Mesothelial cell of epicardium (in vitro differentiated cells): ENCODE results near the gene SH3RF3. TPM values are rescaled to one million over a fixed set of nuclear protein-coding genes. Genes with fewer than 3 reads are reported as not detected.

Source experiments
- DNase-seq, 2 experiments: peaks; one replicate each; pipeline ENCODE4 v3.0.0; 2021; ENCODE audit warnings: low spot score in 2 of 2; ENCODE audit not compliant: unreplicated experiment in 2 of 2
- H3K27ac Mint-ChIP-seq: 2 replicates; pipeline ENCODE4 v1.8.0; 2021; ENCODE audit warnings: mixed read lengths
- H3K27me3 Mint-ChIP-seq: 2 replicates; pipeline ENCODE4 v1.8.0; 2021; ENCODE audit warnings: low read depth, mixed read lengths
- H3K36me3 Mint-ChIP-seq: 2 replicates; pipeline ENCODE4 v1.8.0; 2021; ENCODE audit warnings: mixed read lengths
- H3K4me1 Mint-ChIP-seq: 2 replicates; pipeline ENCODE4 v1.8.0; 2021; ENCODE audit warnings: mixed read lengths
- H3K4me3 Mint-ChIP-seq: 2 replicates; pipeline ENCODE4 v1.8.0; 2021; ENCODE audit warnings: mild to moderate bottlenecking, moderate library complexity, mixed read lengths
- H3K9me3 Mint-ChIP-seq: 2 replicates; pipeline ENCODE4 v1.8.0; 2021; ENCODE audit warnings: mixed read lengths
- total RNA-seq: library from RNA; stranded (reverse); gene quantifications from 3 replicates; pipeline ENCODE4 v1.2.1, GENCODE V29; 2021
- TF ChIP-seq, protein P1 (sequence below): fragments of 200-600 bp; sonication (generic); IDR thresholded peaks from one replicate; pipeline ENCODE4 v1.5.0; 2021; ENCODE audit warnings: antibody characterized with exemption; ENCODE audit not compliant: unreplicated experiment

SH3RF3 gene
- total RNA-seq, 1 donor from 2014 or later = 2.7 TPM

GRCh38 chr2:109519513-109519912, 390.5 kb downstream of the SH3RF3 start:
- H3K27ac Mint-ChIP-seq = no peak overlapping the region
- no peak for DNase-seq

DNA sequence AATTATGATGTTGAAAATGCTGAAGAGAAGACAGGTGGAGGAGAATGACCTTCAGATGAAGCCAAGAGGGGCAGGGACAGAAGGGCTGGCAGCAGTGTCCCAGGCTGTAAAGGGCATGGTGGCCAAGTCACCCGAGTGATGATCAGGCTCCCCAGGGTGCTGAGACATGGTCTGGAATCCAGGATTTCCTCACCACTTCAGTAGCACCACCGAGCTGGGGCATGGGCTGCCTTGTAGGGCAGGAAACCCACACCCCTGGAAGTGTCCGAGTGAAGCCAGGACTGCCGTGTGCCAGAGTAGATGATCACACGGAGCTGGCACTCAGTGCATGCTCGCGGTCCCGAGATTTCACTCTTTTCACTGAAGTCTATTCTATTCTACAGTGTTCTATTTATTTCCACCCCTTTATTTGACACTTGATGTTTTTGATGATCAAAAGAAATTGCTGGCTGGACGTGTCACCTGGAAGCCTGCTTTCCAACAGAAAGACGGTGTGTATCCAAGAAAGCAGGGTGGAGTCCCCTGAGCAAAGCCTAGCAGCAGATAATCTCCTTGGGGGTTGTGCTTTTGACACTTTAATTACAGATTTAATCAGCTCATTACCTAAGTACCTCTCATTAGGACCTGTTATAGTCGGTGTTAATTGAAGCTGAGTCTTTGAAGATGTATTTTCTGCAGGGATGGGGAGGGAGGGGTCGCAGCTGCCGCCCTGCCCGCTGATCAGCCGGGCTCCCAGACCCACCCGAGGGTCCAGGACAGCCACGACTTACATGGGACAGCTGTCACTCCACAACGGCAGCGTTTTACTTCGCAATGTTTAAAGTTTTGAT, 392.4 kb downstream of the SH3RF3 start:
- TF ChIP-seq, protein P1, sequence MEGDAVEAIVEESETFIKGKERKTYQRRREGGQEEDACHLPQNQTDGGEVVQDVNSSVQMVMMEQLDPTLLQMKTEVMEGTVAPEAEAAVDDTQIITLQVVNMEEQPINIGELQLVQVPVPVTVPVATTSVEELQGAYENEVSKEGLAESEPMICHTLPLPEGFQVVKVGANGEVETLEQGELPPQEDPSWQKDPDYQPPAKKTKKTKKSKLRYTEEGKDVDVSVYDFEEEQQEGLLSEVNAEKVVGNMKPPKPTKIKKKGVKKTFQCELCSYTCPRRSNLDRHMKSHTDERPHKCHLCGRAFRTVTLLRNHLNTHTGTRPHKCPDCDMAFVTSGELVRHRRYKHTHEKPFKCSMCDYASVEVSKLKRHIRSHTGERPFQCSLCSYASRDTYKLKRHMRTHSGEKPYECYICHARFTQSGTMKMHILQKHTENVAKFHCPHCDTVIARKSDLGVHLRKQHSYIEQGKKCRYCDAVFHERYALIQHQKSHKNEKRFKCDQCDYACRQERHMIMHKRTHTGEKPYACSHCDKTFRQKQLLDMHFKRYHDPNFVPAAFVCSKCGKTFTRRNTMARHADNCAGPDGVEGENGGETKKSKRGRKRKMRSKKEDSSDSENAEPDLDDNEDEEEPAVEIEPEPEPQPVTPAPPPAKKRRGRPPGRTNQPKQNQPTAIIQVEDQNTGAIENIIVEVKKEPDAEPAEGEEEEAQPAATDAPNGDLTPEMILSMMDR = no peak
- H3K4me1 Mint-ChIP-seq = no peaks in the 10 kb centered on the region
- H3K9me3 Mint-ChIP-seq = no peaks in the 10 kb centered on the region
- H3K4me3 Mint-ChIP-seq = no peak overlapping the region
- H3K36me3 Mint-ChIP-seq = no peaks in the 10 kb centered on the region
- no peak for DNase-seq
- H3K27ac Mint-ChIP-seq = no peak overlapping the region
- H3K27me3 Mint-ChIP-seq = no peaks in the 10 kb centered on the region

More at GRCh38 chr2:109519513-109519912, 390.5 kb downstream of the SH3RF3 start:
- no peaks in the 10 kb centered on the region for H3K27me3 Mint-ChIP-seq
- no peaks in the 10 kb centered on the region for H3K4me1 Mint-ChIP-seq
- no peak overlapping the region for H3K4me3 Mint-ChIP-seq
- no peaks in the 10 kb centered on the region for H3K9me3 Mint-ChIP-seq
- H3K36me3 Mint-ChIP-seq = no peaks in the 10 kb centered on the region
- TF ChIP-seq, protein P1 = no peak

DNA sequence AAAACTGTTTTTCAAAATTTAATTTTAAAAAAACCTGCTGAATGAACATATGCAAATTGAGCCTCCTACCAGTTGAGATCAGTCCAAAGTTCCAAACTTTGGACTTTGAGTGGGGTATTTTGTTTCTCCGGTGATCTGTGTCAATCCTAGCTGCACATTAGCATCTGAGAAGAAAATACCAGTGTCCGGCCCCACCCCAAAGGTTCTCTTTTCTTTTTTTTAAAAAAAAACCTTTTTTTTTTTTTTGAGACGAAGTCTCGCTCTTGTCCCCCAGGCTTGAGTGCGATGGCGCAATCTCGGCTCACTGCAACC, 393.0 kb downstream of the SH3RF3 start:
- Mint-ChIP-seq H3K4me1 (no peaks in the 10 kb centered on the region), H3K27ac (no peak overlapping the region), H3K36me3 (no peaks in the 10 kb centered on the region), H3K9me3 (no peaks in the 10 kb centered on the region), H3K27me3 (no peaks in the 10 kb centered on the region), H3K4me3 (no peak overlapping the region)
- no peak for DNase-seq
- TF ChIP-seq, protein P1 = no peak

GRCh38 chr2:109523121-109523520, 394.1 kb downstream of the SH3RF3 start:
- H3K4me1 Mint-ChIP-seq = no peaks in the 10 kb centered on the region
- H3K9me3 Mint-ChIP-seq = no peaks in the 10 kb centered on the region
- H3K27ac Mint-ChIP-seq = no peak overlapping the region
- DNase-seq = no peak
- no peaks in the 10 kb centered on the region for H3K36me3 Mint-ChIP-seq
- TF ChIP-seq, protein P1 = no peak
- no peaks in the 10 kb centered on the region for H3K27me3 Mint-ChIP-seq
- no peak overlapping the region for H3K4me3 Mint-ChIP-seq

- Mint-ChIP-seq H3K36me3 (no peaks in the 10 kb centered on the region), H3K27ac (no peak overlapping the region), H3K4me1 (no peaks in the 10 kb centered on the region), H3K27me3 (no peaks in the 10 kb centered on the region), H3K4me3 (no peak overlapping the region), H3K9me3 (no peaks in the 10 kb centered on the region)
- TF ChIP-seq, protein P1 = no peak
- no peak for DNase-seq
Measured at GRCh38 chr2:109523536-109524361, 394.7 kb downstream of the SH3RF3 start.
